Panc1 (cell line): ENCODE data around the gene XXYLT1.

ENCODE experiments used
- CTCF ChIP-seq: fragments of 450-650 bp; IDR thresholded peaks from 2 replicates; pipeline ENCODE4 v1.5.1; 2017; ENCODE audit warnings: mild to moderate bottlenecking
- POLR2AphosphoS5 ChIP-seq: IDR thresholded peaks from 2 replicates; pipeline ENCODE4 v1.6.1; 2012; ENCODE audit warnings: mild to moderate bottlenecking, low read depth, low read length, moderate library complexity
- TF ChIP-seq, protein P1 (sequence below), 2 experiments: IDR thresholded peaks; 2 replicates each; pipeline ENCODE4 v1.6.1; 2011 to 2012; ENCODE audit warnings: low read depth in 2 of 2, control low read depth in 1 of 2, low read length in 1 of 2, mild to moderate bottlenecking in 1 of 2, moderate library complexity in 1 of 2; ENCODE audit not compliant: insufficient read depth in 1 of 2

DNA sequence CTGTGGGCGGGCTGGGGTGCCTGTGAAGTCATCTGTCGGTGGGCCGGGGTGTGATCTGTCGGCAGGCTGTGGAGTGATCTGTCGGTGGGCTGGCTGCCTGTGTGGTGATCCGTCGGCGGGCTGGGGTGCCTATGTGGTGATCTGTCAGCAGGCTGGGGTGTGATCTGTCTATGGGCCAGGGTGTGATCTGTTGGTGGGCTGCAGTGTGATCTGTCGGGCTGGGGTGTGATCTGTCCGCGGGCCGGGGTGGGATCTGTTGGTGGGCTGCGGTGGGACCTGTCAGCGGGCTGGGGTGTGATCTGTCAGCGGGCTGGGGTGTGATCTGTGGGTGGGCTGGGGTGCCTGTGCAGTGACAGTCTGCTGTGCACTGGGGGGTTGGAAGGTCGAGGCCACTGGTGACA lies 204.5 kb downstream of the XXYLT1 start:
- no peak for TF ChIP-seq POLR2AphosphoS5
- TF ChIP-seq CTCF: no peak
- TF ChIP-seq, protein P1, sequence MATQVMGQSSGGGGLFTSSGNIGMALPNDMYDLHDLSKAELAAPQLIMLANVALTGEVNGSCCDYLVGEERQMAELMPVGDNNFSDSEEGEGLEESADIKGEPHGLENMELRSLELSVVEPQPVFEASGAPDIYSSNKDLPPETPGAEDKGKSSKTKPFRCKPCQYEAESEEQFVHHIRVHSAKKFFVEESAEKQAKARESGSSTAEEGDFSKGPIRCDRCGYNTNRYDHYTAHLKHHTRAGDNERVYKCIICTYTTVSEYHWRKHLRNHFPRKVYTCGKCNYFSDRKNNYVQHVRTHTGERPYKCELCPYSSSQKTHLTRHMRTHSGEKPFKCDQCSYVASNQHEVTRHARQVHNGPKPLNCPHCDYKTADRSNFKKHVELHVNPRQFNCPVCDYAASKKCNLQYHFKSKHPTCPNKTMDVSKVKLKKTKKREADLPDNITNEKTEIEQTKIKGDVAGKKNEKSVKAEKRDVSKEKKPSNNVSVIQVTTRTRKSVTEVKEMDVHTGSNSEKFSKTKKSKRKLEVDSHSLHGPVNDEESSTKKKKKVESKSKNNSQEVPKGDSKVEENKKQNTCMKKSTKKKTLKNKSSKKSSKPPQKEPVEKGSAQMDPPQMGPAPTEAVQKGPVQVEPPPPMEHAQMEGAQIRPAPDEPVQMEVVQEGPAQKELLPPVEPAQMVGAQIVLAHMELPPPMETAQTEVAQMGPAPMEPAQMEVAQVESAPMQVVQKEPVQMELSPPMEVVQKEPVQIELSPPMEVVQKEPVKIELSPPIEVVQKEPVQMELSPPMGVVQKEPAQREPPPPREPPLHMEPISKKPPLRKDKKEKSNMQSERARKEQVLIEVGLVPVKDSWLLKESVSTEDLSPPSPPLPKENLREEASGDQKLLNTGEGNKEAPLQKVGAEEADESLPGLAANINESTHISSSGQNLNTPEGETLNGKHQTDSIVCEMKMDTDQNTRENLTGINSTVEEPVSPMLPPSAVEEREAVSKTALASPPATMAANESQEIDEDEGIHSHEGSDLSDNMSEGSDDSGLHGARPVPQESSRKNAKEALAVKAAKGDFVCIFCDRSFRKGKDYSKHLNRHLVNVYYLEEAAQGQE (IDR thresholded peaks at IDR 0.05; ENCODE audit: insufficient read depth in 1 of 2, low read depth in 2 of 2, low read length in 1 of 2): no peak
